Neural progenitor cell (in vitro differentiated cells): ENCODE data around the gene SNRNP25. TPM values are rescaled to one million over a fixed set of nuclear protein-coding genes. Genes with fewer than 3 reads are reported as not detected.

Experiments used
- DNase-seq: peaks from one replicate; pipeline ENCODE4 v3.0.0-alpha.2; 2016; ENCODE audit warnings: low spot score
- H2AFZ ChIP-seq: fragments of 200-600 bp; sonication (generic); replicated peaks from 2 replicates; pipeline ENCODE4 v1.6.1; 2016; ENCODE audit warnings: antibody characterized with exemption
- H3F3A ChIP-seq: fragments of 200-600 bp; sonication (generic); 2 replicates; pipeline ENCODE4 v1.6.1; 2016; ENCODE audit warnings: antibody characterized with exemption, low read depth
- H3K27ac ChIP-seq: fragments of 200-600 bp; sonication (generic); 2 replicates; pipeline ENCODE4 v1.5.1; 2016; ENCODE audit warnings: mild to moderate bottlenecking
- H3K27me3 ChIP-seq: fragments of 200-600 bp; sonication (generic); 2 replicates; pipeline ENCODE4 v1.6.1; 2016; ENCODE audit warnings: mild to moderate bottlenecking, moderate library complexity
- H3K36me3 ChIP-seq: fragments of 200-600 bp; sonication (generic); 2 replicates; pipeline ENCODE4 v1.5.1; 2016
- H3K4me1 ChIP-seq: fragments of 200-600 bp; sonication (generic); 2 replicates; pipeline ENCODE4 v1.6.1; 2016; ENCODE audit warnings: mixed run types
- H3K4me2 ChIP-seq: fragments of 200-600 bp; sonication (generic); 2 replicates; pipeline ENCODE4 v1.6.1; 2016
- H3K4me3 ChIP-seq: fragments of 200-600 bp; sonication (generic); 2 replicates; pipeline ENCODE4 v1.5.1; 2016
- H3K79me2 ChIP-seq: fragments of 200-600 bp; sonication (generic); 2 replicates; pipeline ENCODE4 v1.6.1; 2016; ENCODE audit warnings: low read depth
- H3K9ac ChIP-seq: fragments of 200-600 bp; sonication (generic); 2 replicates; pipeline ENCODE4 v1.6.1; 2016
- H3K9me3 ChIP-seq: fragments of 200-600 bp; sonication (generic); 2 replicates; pipeline ENCODE4 v1.5.1; 2016; ENCODE audit warnings: low read depth
- H4K20me1 ChIP-seq: fragments of 200-600 bp; sonication (generic); 2 replicates; pipeline ENCODE4 v1.6.1; 2016; ENCODE audit warnings: low read depth
- H3K27ac Mint-ChIP-seq: 3 replicates; pipeline ENCODE4 v1.8.0; 2021; ENCODE audit warnings: mixed read lengths
- H3K27me3 Mint-ChIP-seq: 2 replicates; pipeline ENCODE4 v1.8.0; 2022; ENCODE audit warnings: low read depth, mild to moderate bottlenecking, inconsistent platforms, moderate library complexity, mixed read lengths; ENCODE audit not compliant: insufficient read depth
- H3K36me3 Mint-ChIP-seq: 3 replicates; pipeline ENCODE4 v1.8.0; 2021; ENCODE audit warnings: mixed read lengths
- H3K4me1 Mint-ChIP-seq: 3 replicates; pipeline ENCODE4 v1.8.0; 2021; ENCODE audit warnings: mixed read lengths
- H3K4me3 Mint-ChIP-seq: 3 replicates; pipeline ENCODE4 v1.8.0; 2021; ENCODE audit warnings: mild to moderate bottlenecking, moderate library complexity, mixed read lengths
- H3K9me3 Mint-ChIP-seq: 3 replicates; pipeline ENCODE4 v1.8.0; 2020; ENCODE audit warnings: mixed read lengths
- EZH2 ChIP-seq: fragments of 200-600 bp; sonication (generic); IDR thresholded peaks from 2 replicates; pipeline ENCODE4 v1.6.1; 2017; ENCODE audit warnings: antibody characterized with exemption, mild to moderate bottlenecking, moderate library complexity
- EZH2phosphoT487 ChIP-seq: fragments of 200-600 bp; sonication (generic); IDR thresholded peaks from 2 replicates; pipeline ENCODE4 v1.6.1; 2017; ENCODE audit warnings: antibody characterized with exemption
- total RNA-seq: library from RNA; depleted of rRNA; stranded (reverse); fragments of >200 nt; gene quantifications from 2 replicates; pipeline ENCODE4 v1.2.3, GENCODE V29; 2015; ENCODE audit warnings: low replicate concordance
- TF ChIP-seq, protein P1 (sequence below): fragments of 200-600 bp; sonication (generic); IDR thresholded peaks from 2 replicates; pipeline ENCODE4 v1.5.1; 2017; ENCODE audit warnings: antibody characterized with exemption, mild to moderate bottlenecking

The SNRNP25 gene
- total RNA-seq, 1 donor from 2014 or later, result 49.8 TPM

DNA sequence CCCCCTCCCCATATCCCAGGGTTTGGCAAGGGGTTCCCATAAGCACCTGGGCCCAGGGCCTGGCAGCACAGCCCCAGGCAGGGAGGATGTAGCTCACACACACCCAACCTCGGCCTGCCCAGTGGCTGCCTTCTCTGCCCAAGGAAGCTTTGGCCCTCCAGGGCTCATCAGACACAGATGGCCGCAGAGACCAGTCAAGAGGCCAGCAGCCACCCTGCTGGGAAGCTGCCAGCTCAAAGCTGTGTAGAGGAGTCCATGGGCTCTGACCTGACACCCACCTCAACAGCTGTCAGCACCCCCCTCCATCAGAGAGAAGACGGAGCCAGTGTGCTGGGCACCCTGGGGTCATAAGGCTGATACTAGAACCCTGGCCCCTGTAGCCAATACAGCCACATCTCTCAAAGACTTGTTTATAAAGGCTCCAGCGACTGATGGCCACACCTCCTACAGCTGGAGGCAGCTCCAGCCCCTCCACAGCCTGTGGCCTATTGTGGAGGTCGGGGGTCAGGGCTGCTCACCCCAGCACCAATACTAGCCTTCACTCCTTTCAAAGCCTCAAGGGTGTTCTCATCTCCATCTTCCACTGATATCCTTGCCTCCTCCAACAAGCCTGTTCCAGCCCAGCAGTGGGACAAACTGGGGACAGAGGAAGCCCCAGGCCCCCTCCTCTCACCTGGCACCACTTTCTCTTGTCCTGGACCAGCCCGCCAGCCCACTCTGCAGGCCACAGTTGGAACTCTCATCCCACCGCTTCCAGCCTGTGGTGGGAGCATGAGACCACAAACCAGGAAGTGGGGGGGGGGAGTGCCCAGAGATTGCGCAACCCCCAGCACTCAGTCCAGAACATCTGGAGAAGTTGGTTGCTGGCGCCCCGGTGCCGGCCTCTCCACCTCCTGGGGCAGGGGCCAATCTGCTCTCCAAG, 22.2 kb downstream of the SNRNP25 start:
- Mint-ChIP-seq H3K27me3 (peaks cover 15% of the 10 kb centered on the region), H3K4me1 (peaks cover 54% of the 10 kb centered on the region), H3K4me3 (peak overlapping the region; percentile 79), H3K36me3 (no peaks in the 10 kb centered on the region), H3K9me3 (no peaks in the 10 kb centered on the region), H3K27ac (peak overlapping the region; percentile 57)
- Histone ChIP-seq H3K4me3 (no peak overlapping the region), H2AFZ (no peak overlapping the region), H3K4me2 (peak overlapping the region; percentile 38), H3K27ac (no peak overlapping the region), H3K9me3 (no peaks in the 10 kb centered on the region), H3K9ac (no peak overlapping the region), H4K20me1 (peaks cover 4% of the 10 kb centered on the region), H3K36me3 (no peaks in the 10 kb centered on the region), H3K4me1 (peaks cover 40% of the 10 kb centered on the region), H3F3A (peaks cover 38% of the 10 kb centered on the region), H3K27me3 (peaks cover 14% of the 10 kb centered on the region), H3K79me2 (no peaks in the 10 kb centered on the region)
- TF ChIP-seq EZH2 (no peak), EZH2phosphoT487 (no peak)
- TF ChIP-seq, protein P1, sequence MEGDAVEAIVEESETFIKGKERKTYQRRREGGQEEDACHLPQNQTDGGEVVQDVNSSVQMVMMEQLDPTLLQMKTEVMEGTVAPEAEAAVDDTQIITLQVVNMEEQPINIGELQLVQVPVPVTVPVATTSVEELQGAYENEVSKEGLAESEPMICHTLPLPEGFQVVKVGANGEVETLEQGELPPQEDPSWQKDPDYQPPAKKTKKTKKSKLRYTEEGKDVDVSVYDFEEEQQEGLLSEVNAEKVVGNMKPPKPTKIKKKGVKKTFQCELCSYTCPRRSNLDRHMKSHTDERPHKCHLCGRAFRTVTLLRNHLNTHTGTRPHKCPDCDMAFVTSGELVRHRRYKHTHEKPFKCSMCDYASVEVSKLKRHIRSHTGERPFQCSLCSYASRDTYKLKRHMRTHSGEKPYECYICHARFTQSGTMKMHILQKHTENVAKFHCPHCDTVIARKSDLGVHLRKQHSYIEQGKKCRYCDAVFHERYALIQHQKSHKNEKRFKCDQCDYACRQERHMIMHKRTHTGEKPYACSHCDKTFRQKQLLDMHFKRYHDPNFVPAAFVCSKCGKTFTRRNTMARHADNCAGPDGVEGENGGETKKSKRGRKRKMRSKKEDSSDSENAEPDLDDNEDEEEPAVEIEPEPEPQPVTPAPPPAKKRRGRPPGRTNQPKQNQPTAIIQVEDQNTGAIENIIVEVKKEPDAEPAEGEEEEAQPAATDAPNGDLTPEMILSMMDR, result peak; percentile 12
- peak; percentile 54 for DNase-seq

DNA sequence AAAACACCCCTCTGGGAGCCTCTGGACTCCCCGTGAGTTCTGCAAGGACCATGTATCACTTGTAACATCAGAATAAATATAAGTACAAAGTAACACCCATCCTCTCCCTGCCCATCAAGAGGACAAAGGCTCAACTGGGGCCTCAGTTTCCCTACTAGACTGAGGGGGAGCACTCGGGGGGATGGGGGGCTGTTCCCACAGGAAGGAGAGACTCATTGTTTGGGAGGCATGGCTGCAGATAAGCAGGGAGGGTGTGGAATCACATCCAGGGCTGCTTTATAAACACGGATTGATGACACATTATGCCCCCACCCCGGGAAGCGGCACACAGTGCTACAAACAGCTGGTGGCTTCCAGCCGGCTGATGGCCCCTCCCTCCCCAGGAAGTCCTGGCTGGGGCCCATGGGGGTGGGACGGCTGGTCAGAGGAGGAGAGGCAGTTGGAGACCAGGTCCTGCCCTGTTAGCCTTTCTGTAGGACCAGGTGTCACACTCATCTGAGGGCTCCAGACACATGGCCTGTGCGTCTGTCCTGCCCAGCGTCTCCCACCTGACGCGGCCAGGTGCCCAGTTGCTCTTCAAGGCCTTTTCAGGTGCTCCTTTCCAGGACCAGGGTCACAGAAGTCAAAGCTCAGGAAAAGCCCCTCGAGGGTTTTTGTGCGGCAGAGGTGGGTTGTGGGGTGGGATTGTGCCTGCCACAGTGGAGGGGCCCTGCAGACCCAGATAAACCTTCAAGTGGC, 23.1 kb downstream of the SNRNP25 start:
- Mint-ChIP-seq H3K27ac (peak overlapping the region; percentile 57), H3K9me3 (no peaks in the 10 kb centered on the region), H3K4me3 (peak overlapping the region; percentile 79), H3K36me3 (no peaks in the 10 kb centered on the region), H3K27me3 (peaks cover 15% of the 10 kb centered on the region), H3K4me1 (peaks cover 50% of the 10 kb centered on the region)
- Histone ChIP-seq H3F3A (peaks cover 32% of the 10 kb centered on the region), H3K4me3 (no peak overlapping the region), H3K9me3 (no peaks in the 10 kb centered on the region), H3K4me1 (peaks cover 33% of the 10 kb centered on the region), H3K27ac (no peak overlapping the region), H4K20me1 (no peaks in the 10 kb centered on the region), H3K36me3 (no peaks in the 10 kb centered on the region), H3K27me3 (peaks cover 14% of the 10 kb centered on the region), H2AFZ (no peak overlapping the region), H3K4me2 (peak overlapping the region; percentile 92), H3K9ac (no peak overlapping the region), H3K79me2 (no peaks in the 10 kb centered on the region)
- no peak for DNase-seq
- TF ChIP-seq, protein P1, result no peak
- TF ChIP-seq EZH2phosphoT487, result no peak
- TF ChIP-seq EZH2, result no peak

DNA sequence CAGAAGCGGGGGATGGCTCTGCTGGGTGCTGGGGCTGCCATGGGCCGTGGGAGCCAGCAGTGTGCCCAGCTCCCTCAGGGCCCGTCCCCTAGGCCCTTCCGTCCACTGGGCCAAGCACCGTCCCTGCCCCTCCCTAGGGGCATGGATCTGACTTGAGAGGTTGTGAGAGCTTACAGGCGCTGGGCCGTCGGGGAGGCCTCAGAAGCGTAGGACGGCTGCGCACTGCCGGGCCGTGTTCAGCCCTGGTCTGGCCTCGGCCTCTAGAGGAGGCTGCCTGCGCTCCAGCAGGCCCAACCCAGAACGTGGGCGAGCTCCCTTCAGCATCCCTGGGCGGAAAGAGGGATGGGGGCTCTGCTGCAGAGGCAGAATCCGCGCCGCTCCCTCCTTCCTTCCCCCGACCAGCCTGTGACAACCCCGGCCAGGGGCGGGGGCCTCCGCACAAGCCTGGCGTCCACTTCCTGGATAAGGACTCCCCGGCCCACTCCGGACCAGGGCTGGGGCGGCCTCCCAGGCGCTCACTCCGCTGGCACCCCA, 23.7 kb downstream of the SNRNP25 start:
- DNase-seq, result peak; percentile 77
- Mint-ChIP-seq H3K27me3 (peaks cover 15% of the 10 kb centered on the region), H3K4me1 (peaks cover 50% of the 10 kb centered on the region), H3K4me3 (peak overlapping the region; percentile 79), H3K27ac (no peak overlapping the region), H3K36me3 (no peaks in the 10 kb centered on the region), H3K9me3 (no peaks in the 10 kb centered on the region)
- Histone ChIP-seq H3K4me3 (peak overlapping the region; percentile 72), H4K20me1 (no peaks in the 10 kb centered on the region), H2AFZ (peak overlapping the region; percentile 73), H3F3A (peaks cover 29% of the 10 kb centered on the region), H3K9ac (no peak overlapping the region), H3K27ac (no peak overlapping the region), H3K4me1 (peaks cover 33% of the 10 kb centered on the region), H3K27me3 (peaks cover 14% of the 10 kb centered on the region), H3K36me3 (no peaks in the 10 kb centered on the region), H3K4me2 (peak overlapping the region; percentile 92), H3K9me3 (no peaks in the 10 kb centered on the region), H3K79me2 (no peaks in the 10 kb centered on the region)
- TF ChIP-seq EZH2, result no peak
- TF ChIP-seq EZH2phosphoT487, result no peak
- TF ChIP-seq, protein P1, result no peak
